GM18520 (cell line): ENCODE data around the gene TACC3.

ENCODE experiments used
- ATAC-seq: cut with Tn5 transposase; IDR thresholded peaks from one replicate; pipeline ENCODE4 v1.9.1; 2021; ENCODE audit not compliant: unreplicated experiment

Gene TACC3

DNA sequence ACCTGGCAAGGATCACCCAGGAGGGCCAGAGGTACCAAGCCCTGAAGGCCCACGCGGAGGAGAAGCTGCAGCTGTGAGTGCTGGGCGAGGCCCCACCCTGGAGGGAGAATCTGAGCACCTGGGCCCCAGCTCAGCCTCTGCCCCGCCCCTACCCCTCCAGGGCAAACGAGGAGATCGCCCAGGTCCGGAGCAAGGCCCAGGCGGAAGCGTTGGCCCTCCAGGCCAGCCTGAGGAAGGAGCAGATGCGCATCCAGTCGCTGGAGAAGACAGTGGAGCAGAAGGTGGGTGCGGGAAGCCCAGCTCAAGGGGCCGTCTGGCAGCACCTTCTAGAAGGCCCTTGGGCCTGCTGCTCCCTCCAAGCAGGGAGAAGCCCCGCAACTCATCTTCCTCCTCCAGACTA lies 23.2 kb downstream of the TACC3 start:
- ATAC-seq = no peak

DNA sequence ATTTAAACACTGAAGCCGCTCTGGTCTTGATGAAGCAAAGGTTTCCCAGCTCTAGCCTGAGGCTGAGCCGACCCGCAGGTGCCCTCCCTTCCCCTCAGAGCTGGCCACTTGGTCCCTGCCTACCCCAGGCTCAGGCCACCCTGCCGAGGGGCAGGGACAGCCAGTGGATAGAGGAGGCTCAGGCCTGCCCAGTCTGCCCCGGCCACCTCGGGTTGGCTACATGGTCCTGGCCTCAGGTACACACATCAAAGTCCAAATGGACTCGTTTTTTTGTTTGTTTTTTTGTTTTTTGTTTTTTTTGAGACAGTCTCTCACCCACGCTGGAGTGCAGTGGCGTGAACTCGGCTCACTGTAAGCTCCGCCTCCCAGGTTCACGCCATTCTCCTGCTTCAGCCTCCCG lies 23.8 kb downstream of the TACC3 start:
- no peak for ATAC-seq

DNA sequence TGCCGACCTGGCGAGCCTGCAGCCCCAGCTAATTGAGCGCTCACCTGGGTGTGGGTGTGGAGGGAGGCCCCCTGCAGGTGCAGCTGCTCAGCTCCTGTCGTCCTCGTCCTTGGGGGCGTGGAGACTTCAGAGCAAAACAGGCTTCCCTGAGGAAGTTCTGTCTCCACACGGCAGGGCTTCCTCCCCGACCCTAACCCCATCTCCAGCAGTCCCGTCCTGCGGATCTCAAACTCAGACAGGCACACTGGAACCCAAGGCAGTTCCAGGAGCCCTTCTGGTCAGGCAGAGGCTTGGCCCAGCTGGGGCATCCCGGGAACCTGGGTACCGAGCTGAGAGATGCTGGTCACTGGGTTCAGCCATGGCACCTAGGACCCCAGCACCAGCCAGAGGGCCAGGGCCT lies 24.4 kb downstream of the TACC3 start:
- no peak for ATAC-seq

DNA sequence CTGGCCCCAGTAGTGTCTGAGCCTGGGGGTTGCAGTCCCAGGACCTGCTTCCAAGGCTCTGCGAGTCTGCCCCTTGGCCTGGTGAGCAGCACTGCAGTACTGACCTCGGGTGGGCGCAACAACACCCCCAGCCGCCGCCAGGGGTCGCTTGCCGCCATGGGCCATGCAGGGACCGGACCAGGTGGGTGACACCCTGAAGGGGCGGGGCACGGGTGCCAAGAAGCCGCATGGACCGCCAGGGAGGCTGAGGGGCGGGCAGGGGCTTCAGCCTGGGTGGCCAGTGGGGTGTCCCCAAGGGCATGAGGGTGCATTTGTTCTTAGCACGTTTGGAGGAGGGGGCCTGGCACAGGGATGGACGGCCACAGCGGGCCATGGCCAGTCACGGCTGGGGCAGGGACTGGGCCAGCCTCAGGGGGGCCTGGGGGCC lies 25.0 kb downstream of the TACC3 start:
- ATAC-seq = no peak

DNA sequence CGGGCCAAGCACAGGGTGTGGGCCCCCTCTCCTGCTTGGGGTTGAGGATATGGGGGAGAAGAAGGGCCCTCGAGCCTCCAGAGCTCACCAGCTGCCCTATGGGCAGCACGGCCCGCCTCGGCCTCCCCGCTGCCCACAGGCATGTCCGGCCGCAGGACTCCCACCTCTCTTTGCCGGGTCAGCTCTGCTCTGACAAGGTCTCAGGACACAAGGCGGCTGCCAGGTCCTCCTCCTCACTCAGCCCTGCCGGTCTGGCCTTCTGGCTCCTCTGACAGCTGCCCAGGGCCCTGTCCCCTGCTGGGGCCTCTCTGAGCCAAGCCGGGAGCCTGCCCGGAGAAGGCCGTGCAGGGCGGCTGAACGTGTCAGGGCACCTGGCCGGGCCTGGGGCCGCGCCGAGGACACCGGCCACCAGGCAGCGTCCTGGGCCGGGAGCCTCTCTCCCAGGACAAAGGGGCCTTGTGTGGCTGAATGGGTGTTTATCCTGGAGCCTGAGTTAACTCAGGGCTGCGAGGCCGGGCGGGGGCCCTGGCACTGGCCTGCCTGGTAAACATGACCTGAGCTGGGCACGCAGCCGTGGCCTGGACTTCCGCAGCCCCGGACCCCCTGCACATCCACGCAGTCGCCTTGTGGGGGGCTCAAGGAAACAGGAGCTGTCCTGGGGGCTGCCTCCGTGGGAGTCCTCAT lies 25.7 kb downstream of the TACC3 start:
- ATAC-seq = no peak

DNA sequence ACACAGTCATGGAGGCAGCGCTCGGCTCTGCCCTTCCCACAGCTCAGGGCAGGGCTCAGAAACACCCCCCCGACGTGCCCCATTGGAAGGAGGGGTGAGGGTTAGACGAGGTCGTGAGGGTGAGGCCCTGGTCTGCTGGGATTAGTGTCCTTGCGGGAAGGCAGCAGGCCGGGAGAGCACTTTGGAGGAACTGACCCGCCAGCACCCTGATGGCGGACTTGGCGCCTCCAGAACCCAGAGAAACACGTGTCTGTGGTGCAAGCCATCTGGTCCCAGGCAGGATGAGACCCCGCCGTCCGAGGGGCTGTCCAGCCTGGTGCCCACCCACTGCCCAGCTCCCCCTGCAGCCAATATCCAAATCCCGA lies 26.3 kb downstream of the TACC3 start:
- ATAC-seq = no peak

DNA sequence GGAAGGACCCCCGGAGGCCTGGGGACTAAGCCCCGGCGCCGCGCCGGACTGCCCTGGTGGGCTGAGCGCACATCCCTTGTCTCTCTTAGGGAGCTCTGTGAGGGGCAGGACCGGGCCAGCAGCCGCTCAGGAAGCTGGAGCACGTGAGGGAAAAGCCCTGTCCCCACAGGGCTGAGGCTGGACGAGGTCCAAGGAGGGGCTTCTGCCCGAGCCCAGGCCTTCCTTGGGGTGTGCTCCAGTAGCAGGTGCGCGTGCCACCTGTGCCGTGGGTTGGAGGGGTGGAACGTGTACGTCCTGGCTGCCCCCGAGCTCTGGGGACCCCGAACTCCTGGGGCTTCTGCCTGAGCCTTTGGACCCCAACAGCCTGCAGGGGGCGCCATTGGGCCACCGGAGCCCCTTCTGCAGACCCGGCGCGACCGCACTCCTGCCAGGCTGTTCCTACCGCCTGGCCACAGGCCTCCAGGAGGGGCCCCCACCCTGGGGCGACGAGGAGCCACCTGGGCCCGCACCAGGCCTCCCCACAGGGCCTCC lies 27.2 kb downstream of the TACC3 start:
- no peak for ATAC-seq

DNA sequence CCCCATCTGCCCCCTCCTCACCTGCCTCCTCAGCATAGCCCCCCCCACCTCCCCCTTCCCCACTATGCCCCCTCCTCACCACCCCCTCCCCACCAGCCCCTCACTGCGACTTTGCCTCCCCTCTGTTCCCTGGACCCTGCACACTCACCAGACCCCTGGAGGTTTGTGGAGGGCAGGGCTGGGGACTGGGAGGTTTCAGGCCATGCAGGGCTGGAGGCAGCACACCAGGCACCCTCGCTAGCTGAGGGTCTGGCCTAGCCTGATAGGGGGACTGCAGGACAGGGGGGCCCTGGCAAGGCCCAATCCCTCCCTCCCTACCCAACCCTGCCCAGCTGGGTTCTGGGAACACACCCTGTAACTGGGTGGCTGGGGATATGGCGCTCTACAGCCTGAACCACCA lies 28.0 kb downstream of the TACC3 start:
- ATAC-seq = no peak

DNA sequence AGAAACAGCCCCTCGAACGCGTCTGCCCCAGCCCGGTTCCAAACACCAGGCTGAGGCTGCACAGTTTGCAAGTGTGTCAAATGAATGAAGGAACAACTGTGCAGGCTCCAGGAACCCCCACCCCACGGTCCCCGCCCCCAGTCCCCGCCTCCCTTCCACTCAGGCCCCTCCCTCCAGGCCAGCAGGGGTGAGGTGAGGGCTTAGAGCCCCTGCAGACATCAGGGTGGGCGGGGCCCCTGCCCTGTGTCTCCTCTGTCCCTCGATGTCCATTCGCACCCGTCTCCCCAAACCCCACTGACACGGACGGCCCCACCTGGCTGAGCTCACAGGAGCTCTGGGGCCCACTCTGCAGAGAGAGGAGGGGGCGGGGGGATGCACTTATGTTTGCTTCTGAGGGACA lies 28.5 kb downstream of the TACC3 start:
- ATAC-seq = no peak

DNA sequence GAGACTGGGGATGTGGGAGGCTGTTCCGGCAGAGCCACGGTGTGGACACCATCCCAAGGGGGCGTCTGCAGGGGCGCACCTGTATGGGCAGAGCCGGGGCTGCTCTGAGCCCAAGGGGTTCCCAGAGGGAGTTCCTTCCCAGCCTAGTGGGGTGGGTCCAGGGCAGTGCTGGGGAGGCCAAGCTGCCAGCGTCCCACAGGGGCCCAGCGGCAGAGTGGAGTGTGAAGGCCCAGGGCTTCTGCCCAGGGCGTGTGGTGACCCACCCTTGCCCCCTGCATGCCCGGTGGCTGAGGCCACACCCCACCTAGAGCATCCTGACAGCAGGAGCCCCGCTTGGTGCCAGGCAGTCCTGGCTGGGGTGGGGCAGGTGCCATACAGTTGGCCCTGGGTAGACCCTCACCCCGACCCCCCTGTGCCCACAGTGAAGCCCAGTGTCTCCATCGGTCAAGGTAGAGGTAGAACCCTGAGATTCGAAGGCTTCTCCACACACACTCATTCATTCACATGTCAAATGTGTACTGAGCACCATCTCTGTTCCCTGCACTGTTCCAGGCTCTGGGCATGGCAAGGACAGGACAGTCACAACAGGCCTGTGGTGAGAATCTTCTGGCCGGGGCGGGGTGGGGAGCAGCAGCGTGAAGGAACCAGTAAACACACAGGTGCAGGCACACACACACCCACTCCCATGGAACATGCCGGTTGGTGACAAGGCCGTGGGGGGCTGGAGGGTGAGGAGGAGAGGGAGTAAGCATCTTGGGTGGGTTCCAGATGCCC lies 29.2 kb downstream of the TACC3 start:
- no peak for ATAC-seq

DNA sequence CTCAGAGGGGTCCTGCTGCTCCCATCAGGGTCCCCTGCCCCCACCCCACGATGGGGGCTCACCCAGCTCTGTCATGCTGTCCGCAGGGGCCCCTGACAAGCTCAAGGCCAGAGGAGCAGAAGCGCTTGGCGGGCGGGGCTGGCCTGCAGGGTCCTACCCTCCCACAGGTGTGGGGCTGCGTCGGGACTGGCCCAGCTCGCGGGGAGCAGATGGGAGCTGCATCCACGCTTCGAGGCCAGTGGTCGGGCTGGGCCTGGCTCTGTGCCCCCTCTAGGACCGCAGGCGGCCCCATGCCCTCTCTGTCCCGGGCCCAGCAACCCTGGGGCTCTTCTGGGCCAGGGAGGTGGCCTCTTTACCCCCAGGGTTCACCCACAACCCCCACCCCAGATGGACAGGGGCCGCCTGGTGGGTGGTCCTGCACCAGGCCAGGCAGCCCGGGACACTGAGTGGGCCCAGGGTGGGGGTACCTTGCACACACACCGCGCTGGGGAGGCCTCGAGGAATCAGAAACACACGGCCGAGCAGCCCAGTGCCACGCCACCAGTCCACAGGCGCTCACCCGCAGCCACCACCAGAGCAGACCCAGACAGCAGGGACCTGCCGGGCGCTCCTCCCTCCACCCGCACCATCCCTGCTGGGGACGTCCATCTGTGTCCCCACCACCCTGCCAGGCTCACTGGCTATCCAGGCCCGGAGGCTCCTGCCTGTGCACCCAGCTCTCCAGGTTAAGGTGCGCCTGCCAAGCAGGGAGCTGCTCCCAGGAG lies 30.0 kb downstream of the TACC3 start:
- no peak for ATAC-seq

DNA sequence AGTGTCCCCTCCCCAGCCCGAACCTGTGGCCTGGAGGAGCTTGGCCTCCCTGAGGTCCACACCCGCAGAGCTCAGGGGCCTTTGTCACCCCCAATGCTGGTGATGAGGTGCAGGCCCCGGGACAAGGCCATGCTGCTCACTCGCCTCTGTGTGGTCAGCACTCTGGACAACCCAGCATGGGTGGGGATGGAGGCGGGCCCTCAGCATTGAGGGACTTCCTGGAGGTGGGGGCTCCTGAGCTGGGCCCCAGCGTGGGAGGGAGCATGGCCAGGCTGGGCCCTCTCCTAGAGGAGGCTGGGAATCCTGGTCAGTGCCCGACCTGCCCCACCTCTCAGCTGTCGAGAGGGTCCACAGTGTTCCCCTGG lies 30.6 kb downstream of the TACC3 start:
- ATAC-seq = no peak

DNA sequence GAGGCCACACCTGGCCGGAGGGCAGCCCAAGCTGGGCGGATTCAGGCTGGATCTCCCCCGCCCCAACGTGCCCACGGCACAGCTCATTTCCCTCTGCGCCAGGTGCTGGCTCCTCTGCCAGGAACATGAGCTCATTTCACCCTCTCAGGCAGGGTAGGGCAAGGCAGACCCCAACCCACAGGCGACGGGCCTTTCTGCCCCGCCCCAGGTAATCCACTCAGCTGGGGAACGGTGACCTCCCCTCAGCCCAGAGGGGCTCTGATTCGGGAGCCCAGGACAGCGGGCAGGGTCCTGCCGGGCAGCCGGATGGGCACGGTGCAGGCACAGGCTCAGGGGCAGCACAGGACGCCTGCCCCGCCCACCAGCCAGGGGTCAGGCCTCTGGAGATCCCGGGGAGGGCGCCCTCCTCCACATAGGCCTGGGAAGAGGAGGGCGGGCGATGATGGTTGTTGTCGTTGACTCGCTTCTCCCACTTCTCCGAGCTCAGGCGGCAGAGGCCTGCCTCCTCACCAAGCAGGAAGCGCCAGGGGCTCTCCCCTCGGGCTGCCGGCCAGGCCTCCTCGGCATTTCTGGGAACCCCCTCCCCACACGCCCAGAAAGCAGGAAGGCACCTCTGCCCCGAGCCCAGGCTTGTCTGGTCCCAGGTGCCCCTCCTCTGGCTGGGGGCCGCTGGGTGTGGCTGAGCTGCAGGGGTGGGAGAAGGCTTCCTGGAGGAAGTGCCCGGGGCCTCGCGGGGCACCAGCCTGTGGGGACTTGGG lies 31.1 kb downstream of the TACC3 start:
- no peak for ATAC-seq

DNA sequence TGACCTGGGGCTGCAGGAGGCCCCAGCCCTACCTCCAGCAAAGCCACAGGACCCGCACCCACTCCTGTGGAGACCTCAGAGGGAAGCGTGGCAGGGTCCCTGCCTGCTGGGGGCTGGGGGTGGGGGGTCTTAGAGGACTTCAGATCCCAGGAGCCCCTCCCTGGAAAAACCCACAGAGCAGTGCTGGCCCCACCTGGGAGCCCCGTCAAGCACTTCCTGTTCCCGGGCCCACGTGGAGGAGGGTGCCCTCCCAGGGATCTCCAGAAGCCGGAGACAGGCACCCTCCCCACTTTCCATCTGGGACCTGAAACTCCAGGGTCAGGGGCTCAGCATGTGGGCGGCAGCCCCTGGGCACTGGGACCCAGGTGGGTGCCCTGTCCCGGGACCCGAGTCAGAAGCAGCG lies 32.0 kb downstream of the TACC3 start:
- no peak for ATAC-seq

DNA sequence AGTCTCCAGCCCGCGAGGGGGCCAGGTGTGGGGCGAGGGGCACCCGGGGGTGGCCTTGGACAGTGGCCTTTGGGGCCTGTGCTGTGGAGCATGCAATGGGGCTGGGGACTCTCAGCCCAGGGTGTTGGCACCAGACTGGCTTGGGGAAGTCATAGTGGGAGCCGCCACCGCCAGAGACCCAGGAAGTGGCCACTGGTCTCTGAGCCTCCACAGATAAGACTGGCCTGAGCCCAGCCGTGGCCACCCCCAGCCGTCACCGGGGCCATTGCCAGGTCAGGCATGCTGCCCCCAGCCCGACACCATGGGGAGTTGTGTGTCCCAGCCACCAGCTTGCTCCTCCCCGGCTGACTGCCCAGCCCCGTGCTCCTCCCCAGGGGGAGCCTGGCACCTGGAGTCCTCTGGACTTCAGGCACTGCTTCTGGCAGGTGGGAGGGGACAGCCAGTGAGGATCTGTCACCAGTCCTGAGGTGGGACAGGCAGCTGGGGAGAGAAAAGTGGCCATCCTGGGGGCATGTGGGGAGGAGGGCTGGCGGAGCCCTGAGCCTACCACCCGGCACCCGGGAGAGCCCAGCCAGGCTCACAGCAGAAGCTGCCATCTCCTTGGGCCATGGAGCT lies 32.5 kb downstream of the TACC3 start:
- no peak for ATAC-seq

DNA sequence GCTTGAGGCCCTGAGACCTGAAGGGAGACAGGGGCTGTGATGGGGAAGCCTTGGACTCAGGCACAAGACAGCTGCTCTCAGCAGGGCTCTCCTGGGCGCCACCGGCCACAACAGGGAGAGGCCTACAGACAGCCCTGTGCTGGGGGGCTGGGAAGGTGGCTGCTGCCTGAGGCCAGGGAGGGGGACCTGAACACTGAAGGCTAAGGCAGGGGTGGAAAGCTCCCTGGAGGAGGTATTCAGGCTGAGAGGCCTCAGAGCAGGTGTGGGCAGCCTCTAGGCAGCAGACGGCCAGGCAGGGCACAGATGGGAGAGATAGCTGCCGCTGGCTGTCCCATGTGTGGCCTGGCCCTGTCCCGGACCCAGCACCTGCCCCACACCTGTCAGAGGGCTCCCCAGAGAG lies 33.0 kb downstream of the TACC3 start:
- ATAC-seq = no peak

DNA sequence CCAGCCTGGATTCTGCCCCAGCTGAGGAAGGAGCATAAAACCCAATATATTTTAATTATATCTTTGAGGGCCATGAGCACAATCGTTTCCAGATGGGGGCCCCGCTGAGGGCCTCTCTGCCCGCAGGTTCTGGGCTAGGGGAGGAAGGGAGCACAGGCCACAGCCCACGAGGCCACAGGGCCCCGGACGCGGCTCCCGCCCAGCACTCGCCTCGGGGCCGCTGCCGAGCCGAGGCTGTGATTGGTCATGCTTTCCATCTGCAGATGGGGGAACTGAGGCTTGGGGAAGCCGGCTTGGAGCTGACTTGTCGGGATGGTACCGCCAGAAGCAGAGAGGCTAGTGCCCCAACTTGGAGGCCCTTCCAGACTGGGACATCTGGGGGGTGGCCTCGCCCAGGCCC lies 34.0 kb downstream of the TACC3 start:
- no peak for ATAC-seq

DNA sequence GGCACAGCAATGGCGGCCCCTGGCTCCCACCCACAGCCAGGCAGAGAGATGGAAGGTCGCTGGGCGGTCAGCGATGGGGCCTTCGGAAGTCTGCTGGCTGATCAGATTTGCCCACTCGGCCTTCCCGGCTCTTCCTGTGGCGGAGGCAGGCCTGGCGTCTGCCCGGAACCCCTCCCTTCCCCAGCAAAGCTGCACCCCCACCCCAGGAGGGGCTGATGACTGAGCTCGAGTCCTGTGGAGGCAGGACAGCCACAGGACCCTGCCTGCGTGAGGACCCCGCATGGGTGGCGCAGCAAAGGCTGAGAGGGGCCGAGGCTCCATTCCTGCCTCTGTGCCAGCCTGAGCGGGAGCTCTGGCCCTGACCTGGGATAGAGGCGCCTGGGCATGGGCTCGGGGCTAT lies 34.8 kb downstream of the TACC3 start:
- ATAC-seq = no peak

DNA sequence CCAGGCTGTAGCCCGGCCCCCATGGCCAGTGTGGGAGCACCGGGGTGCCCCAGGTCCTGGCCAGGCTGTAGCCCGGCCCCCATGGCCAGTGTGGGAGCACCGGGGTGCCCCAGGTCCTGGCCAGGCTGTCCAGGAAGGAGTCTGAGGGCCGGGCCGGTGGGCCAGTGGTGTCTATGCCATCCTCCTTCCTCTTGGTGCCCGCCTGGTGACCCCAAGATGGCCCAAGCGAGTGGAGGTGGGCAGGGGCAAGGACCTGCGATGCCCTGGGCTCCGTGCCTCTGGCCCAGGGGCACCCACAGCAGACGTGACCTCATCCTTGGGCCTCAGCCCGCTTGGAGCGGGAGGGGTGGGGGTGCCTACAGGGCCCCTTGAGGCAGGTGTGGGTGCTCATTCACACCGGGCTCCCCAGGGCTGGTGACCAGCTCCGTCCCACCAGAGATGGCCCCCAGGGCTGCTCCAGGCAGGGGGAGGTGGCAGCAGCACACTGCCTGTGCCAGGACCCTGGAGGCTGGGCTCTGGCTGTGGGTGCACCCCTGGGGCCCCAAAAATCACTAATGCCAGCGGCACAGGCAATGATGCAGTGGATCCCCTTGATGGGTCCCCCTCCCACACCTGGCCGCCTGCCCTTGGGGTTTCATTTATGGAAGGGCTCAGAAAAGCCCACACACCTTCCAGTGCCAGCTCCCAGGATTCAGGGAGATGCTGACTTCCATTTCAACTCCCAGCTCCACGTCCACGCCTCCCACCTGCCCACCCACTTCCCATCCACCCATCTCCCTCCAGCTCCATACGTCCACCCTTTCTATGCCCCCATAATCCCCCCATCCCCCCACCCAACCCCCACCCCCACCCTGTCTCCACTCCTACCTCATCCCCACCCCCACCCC lies 35.8 kb downstream of the TACC3 start:
- no peak for ATAC-seq

DNA sequence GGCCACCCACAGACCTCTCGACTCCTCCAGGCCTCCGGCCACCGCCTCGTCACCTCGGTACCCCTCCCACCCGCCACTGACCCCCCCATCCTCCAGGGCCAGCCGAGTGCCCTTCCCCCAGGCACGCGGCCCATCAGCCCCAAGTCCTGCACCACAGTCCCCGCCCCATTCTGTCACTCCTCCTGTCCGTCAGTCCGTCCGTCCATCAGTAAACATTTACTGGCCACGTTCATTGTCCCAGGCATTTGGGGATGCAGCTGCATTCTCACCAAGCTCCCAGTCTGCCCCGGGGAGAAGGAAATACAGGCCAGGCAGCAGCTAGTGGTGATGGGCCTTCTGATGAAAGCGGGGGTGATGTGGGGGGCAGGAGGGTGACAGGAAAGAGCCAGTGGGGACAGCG lies 36.5 kb downstream of the TACC3 start:
- ATAC-seq = no peak
